Measurements from ENCODE around the gene NFE2L2.
A peak's percentile ranks its signal among the peaks of the same experiment; 100 is the strongest.
"Not testable (repeated sequence)": the region's sequence is repeated elsewhere in the genome, so short reads cannot be mapped to it uniquely, and the experiment has no call there.

NFE2L2 gene

GRCh38 chr2:177247693-177248262, 16.7 kb downstream of the NFE2L2 start:
- H3K27ac ChIP-seq, result no peak overlapping the region
- TF ChIP-seq CTCF (IDR thresholded peaks at IDR 0.05), result no peak
- no peak for TF ChIP-seq ZFX (IDR thresholded peaks at IDR 0.05; ENCODE audit: borderline replicate concordance)

DNA sequence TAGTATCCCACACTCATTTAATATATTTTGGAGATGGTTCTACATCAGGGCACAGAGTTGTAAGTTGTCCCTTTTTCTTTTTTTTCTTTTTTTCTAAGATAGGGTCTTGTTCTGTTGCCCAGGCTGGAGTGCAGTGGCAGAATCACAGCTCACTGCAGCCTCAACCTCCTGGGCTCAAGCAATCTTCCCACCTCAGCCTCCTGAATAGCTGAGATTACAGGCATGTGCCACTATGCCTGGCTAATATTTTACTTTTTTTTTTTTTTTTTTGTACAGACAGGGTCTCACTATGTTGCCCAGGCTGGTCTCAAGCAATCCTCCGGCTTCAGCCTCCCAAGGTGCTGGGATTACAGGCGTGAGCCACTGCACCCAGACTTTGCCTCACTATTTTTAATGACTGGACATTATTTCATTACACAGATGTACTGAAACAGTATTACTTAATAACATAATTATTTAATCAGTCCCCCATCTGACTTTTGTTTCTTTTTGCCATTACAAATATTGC, 17.9 kb downstream of the NFE2L2 start:
- H3K27ac ChIP-seq, result not testable (repeated sequence)

- no peak for TF ChIP-seq ZFX (IDR thresholded peaks at IDR 0.05; ENCODE audit: borderline replicate concordance)
- TF ChIP-seq CTCF (IDR thresholded peaks at IDR 0.05), result no peak
- no peak overlapping the region for H3K27ac ChIP-seq
Measured at GRCh38 chr2:177246000-177246399, 18.5 kb downstream of the NFE2L2 start.

GRCh38 chr2:177245010-177245422, 19.5 kb downstream of the NFE2L2 start:
- TF ChIP-seq ZFX (IDR thresholded peaks at IDR 0.05; ENCODE audit: borderline replicate concordance), result no peak
- no peak for TF ChIP-seq CTCF (IDR thresholded peaks at IDR 0.05)
- H3K27ac ChIP-seq, result no peak overlapping the region

- H3K27ac ChIP-seq, result no peak overlapping the region
- TF ChIP-seq CTCF (IDR thresholded peaks at IDR 0.05) (no peak), ZFX (IDR thresholded peaks at IDR 0.05; ENCODE audit: borderline replicate concordance) (no peak)
Measured at GRCh38 chr2:177244244-177244771, 20.2 kb downstream of the NFE2L2 start.

GRCh38 chr2:177243476-177243875, 21.1 kb downstream of the NFE2L2 start:
- H3K27ac ChIP-seq, result peak overlapping the region; percentile 60
- TF ChIP-seq CTCF (IDR thresholded peaks at IDR 0.05), result no peak
- TF ChIP-seq ZFX (IDR thresholded peaks at IDR 0.05; ENCODE audit: borderline replicate concordance), result no peak

DNA sequence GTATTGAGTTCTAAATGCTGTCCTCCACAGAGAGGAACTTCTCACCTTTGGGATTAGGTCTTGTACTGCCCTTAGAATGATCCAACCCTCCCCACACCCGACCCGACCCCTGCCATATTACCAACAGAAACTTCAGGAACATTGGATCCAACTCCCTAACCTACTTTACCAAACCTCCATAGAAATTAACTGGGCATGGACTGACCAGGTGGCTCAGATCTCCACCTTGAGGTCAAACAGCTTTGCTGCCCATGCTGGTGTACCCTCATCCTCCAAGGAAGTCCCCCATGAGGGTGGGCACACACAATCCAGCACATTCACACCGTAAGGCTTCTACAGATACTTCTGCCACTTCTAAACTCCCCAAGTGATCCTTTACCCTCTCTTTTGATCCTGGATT, 21.5 kb downstream of the NFE2L2 start:
- no peak for TF ChIP-seq ZFX (IDR thresholded peaks at IDR 0.05; ENCODE audit: borderline replicate concordance)
- no peak for TF ChIP-seq CTCF (IDR thresholded peaks at IDR 0.05)
- H3K27ac ChIP-seq, result peak overlapping the region; percentile 60

Data from 22Rv1 (cell line).